Fibroblast of villous mesenchyme (primary cell): ENCODE data around the gene CCDC66. TPM values are rescaled to one million over a fixed set of nuclear protein-coding genes. Genes with fewer than 3 reads are reported as not detected.
"Not testable (repeated sequence)": the region's sequence is repeated elsewhere in the genome, so short reads cannot be mapped to it uniquely, and the experiment has no call there.

Experiments used
- DNase-seq: peaks from one replicate; pipeline ENCODE4 v3.0.0-alpha.2; 2010; ENCODE audit warnings: low read depth
- H3K4me3 ChIP-seq: 2 replicates; pipeline ENCODE4 v1.5.1; 2011; ENCODE audit warnings: low read depth, mild to moderate bottlenecking, low read length
- total RNA-seq: library from RNA; depleted of rRNA; stranded (reverse); fragments of >200 nt; gene quantifications from 2 replicates; pipeline ENCODE4 v1.2.3, GENCODE V29; 2012
- TF ChIP-seq, protein P1 (sequence below): IDR thresholded peaks from 2 replicates; pipeline ENCODE4 v1.5.1; 2012; ENCODE audit warnings: low read depth, mild to moderate bottlenecking, low read length; ENCODE audit not compliant: insufficient read depth

Gene CCDC66
- total RNA-seq, 1 donor = 29.8 TPM

DNA sequence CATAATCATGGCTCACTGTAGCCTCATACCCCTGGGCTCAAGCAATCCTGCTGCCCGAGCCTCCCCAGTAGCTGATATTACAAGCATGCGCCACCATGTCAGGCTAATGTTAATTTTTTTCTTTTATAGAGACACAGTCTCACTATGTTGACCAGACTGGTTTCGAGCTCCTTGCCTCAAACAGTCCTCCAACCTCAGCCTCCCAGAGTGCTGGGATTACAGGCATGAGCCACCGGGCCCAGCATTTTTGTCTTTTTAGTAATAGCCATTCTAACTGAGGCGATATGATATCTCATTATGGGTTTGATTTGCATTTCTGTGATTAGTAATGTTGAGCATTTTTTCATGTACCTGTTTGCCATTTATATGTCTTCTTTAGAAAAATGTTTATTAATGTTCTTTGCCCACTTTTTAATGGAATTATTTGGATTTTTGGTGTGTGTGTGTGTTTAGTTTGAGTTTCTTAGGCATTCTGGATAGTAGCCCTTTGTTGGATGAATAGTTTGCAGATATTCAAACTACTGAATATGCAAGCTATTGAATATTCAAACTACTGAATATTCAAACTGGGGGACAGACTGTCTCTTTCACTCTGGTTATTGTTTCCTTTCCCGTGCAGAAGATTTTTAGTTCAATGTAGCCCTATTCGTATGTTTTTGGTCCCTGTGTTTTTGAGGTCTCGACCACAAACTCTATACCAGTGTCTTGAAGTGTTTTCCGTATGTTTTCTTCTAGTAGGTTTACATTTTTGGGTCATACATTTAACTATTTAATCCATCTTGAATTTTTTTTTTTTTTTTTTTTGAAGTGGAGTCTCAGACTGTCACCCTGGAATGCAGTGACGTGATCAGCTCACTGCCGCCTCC lies 39.2 kb downstream of the CCDC66 start:
- TF ChIP-seq, protein P1, sequence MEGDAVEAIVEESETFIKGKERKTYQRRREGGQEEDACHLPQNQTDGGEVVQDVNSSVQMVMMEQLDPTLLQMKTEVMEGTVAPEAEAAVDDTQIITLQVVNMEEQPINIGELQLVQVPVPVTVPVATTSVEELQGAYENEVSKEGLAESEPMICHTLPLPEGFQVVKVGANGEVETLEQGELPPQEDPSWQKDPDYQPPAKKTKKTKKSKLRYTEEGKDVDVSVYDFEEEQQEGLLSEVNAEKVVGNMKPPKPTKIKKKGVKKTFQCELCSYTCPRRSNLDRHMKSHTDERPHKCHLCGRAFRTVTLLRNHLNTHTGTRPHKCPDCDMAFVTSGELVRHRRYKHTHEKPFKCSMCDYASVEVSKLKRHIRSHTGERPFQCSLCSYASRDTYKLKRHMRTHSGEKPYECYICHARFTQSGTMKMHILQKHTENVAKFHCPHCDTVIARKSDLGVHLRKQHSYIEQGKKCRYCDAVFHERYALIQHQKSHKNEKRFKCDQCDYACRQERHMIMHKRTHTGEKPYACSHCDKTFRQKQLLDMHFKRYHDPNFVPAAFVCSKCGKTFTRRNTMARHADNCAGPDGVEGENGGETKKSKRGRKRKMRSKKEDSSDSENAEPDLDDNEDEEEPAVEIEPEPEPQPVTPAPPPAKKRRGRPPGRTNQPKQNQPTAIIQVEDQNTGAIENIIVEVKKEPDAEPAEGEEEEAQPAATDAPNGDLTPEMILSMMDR = no peak
- H3K4me3 ChIP-seq = no peak overlapping the region
- no peak for DNase-seq

DNA sequence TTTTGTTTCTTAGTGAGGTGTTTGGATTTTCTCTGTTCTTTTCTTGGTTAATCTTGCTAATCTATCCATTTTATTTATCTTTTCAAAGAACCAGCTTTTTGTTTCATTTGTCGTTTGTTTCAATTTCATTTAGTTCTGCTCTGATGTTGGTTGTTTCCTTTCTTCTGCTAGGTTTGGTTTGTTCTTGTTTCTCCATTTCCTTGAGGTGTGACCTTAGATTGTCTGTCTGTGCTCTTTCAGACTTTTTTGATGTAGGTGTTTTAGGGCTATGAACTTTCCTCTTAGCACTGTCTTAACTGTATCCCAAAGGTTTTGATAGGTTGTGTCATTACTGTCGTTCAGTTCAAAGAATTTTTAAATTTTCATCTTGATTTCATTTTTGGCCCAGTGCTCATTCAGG lies 51.5 kb downstream of the CCDC66 start:
- not testable (repeated sequence) for H3K4me3 ChIP-seq, DNase-seq

DNA sequence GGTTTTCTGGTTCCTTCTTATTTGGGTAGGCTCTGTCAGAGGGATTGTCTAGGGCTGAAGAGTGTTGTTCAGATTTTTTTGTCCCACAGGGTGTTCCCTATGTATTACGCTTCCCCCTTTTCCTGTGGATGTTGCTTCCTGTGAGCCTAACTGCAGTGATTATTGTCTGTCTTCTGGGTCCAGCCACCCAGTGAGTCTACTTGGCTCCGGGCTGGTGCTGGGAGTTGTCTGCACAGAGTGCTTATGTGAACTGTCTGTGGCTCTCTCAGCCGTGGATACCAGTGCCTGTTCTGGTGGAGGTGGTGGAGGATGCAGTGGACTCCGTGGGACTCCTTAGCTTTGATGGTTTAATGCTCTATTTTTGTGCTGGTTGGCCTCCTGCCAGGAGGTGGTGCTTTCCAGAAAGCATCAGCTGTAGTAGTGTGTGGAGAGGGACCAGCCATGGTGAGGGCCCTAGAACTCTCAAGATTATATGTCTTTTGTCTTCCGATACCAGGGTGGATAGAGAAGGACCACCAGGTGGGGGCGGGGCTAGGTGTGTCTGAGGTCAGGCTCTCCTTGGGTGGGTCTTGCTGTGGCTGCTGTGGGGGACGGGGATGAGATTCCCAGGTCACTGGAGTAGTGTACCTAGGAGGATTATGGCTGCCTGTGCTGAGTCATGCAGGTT lies 53.8 kb downstream of the CCDC66 start:
- DNase-seq = no peak
- H3K4me3 ChIP-seq = no peak overlapping the region
- TF ChIP-seq, protein P1 = no peak

DNA sequence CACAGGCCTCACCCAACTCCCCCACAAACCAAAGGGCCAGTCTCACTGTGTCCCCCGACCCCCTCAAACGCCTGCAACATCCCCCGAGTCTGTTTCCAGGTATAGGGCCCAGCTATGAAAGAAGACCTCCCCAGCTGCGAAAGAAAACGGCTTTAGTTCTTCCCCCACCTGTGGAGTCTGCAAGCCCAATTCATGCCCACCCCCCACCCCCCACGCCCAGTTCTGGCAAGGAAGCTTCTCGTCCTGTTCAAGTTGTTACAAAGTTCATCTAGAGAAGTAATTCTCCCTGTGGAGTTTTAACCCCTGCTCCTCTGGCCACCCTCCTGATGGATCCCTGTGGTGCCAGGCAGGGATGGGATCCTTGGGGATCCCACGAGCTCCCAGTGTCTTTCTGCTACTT lies 54.4 kb downstream of the CCDC66 start:
- TF ChIP-seq, protein P1 = no peak
- no peak for DNase-seq
- no peak overlapping the region for H3K4me3 ChIP-seq

DNA sequence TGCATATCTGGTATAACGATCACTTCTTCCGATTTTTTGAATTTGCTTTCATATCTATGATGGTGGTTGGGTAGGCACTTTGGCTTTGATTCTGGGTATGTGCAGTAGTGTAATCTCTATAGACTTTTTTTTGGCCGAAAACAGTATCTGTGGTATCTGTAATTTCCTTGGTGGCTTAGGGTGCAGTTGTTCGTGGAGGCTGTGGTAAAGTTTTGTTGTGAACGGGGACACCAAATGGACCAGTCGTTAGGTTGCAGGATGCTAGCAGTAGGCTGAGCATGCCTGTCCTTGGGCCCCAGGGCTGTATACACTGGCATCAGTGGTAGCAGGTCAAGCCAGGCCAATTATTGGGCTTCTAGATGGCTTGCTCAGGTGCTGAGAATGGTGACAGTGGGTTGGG lies 55.2 kb downstream of the CCDC66 start:
- TF ChIP-seq, protein P1 = no peak
- DNase-seq = no peak

DNA sequence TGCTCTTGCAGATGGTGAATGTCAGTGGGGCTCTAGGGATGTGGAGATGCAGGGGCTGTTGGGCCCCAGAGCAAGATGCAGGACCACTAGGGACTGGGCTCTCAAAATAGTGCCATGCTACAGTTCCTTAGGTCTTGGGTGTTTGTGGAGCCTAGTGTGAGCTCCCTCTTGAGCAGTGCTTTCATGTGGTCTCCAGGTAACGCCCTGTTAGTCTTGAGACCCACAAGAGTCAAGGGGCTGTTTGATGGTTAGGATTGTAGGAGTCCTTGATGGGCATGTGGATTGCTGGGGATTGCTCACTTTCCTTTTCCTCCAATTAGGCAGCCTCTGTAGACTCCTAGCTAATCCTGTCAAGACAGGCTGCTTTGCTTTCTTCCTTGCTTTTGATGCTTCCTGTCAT lies 56.0 kb downstream of the CCDC66 start:
- no peak for DNase-seq
- no peak overlapping the region for H3K4me3 ChIP-seq
- TF ChIP-seq, protein P1 = no peak

More for the DNA sequence above, 55.2 kb downstream of the CCDC66 start:
- H3K4me3 ChIP-seq = no peak overlapping the region

DNA sequence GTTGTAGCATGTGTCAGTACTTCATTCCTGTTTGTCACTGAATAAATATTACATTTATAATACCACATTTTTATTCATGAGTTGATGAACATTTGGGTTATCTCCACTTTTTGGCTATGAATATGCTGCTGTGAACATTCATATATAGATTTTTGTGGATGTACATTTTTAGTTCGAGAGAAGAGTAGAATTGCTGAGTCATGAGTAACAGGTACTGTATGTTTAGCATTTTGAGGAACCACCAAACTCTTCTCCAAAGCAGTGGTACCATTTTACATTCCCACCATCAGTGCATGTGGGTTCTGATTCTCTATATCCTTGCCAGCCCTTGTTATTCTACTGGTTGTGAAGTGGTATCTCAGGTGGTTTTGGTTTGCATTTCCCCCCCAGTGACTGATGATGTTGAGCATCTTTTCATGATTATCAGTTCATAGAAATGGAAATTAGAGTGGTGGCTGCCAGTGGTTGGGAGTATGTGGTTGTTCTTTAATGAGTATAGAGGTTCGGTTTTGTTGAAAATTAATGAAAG lies 59.6 kb downstream of the CCDC66 start:
- no peak overlapping the region for H3K4me3 ChIP-seq
- TF ChIP-seq, protein P1 = no peak
- no peak for DNase-seq
